GM21786 (cell line): Measurements from ENCODE around the gene CACNA1A.
"Not testable (repeated sequence)": the region's sequence is repeated elsewhere in the genome, so short reads cannot be mapped to it uniquely, and the experiment has no call there.

Source experiments
- ATAC-seq: cut with Tn5 transposase; IDR thresholded peaks from one replicate; pipeline ENCODE4 v1.9.1; 2021; ENCODE audit not compliant: unreplicated experiment

The CACNA1A gene

DNA sequence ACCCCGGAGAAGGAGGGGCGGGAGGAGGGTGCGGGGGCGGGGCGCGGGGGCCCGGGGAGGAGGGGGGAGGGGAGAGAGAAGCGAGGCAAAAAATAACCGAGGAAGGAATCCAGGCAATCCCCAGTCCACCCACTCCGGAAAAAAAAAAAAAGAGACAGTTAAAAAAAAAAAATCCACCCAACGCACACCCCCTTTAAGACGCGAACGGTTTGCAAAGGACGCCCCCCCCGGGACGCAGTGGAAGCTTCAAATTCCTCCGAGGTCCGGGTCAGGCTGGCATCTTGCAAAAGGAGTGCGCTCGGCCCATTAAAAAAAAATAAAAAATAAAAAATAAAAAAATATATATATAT lies at the start of gene CACNA1A:
Gene CACNA1A, minus strand, starts transcription at position 9 of the 350 bp plus-strand sequence. CDS start 255 bp downstream, outside the sequence.
- no peak for ATAC-seq

DNA sequence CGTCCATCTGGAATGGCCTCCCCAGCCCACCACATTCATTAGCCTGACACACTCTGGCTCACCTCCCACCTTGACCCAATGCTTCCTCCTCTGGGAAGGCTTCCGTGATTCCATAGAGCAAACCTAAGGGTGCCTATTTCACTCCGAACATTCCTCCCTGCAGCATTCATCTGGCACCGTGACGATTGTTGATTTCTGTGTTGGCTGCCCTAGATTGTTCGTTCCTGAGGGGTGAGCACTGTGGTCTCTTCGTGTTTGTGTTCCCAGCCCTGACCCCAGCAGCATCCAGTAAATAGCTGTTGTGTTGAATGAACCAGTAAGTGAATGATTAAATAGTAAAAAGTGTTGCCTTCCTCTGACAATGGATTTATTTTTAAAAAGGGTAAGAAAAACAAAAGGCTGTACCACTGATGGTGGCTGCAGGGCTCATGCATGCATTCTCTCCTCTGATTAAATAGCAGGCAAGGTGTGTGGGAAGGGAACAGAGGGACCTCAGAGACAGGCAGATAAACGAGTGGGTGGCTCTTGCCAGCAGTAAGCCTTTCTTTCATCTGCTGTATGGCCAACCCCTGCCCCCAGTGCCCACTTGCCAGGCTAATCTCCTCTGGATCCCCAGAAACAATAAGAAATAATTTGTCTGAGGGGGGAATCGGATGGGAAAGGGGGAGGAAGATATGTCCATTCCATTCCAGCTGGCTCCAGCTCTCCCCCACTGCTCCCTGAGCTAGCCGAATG lies 48.4 kb upstream of the CACNA1A start:
- no peak for ATAC-seq

DNA sequence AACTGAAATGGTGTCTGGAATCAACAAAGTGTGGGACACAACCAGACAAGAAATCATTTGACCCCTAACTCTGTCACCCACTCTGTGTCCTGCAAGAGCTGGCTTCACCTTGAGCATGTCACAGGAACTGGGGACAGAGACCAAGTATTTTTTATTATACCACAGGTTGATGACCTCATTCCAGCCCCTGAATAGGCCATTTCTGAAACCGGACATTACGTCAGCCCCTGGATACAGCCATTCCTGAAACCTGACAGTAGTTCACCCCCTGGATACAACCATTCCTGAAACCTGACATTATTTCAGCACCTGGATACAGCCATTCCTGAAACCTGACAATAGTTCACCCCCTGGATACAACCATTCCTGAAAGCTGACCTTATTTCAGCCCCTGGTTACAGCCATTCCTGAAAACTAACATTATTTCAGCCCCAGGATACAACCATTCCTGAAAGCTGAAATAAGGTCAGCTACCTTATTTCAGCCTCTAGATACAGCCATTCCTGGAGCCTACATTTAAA lies 47.7 kb upstream of the CACNA1A start:
- ATAC-seq, result no peak

DNA sequence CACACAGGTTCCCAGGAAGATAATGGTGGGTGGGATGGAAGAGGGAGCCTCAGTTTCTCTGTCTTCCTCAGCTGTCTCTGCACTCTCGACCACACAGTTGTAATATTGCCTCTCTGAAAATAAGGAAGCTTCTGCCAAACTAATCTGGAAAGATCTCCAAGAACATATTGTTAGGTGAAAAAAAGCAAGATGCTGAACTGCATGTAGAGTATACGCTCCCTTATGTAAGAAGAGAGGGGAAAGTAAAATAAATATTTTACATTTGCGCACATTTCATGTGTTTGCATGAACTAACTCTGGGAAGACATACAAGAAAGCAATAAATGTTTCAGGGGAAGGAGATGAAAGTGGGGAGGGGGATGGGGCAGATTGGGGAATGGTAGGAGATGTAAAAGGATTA lies 41.9 kb upstream of the CACNA1A start:
- ATAC-seq, result no peak

DNA sequence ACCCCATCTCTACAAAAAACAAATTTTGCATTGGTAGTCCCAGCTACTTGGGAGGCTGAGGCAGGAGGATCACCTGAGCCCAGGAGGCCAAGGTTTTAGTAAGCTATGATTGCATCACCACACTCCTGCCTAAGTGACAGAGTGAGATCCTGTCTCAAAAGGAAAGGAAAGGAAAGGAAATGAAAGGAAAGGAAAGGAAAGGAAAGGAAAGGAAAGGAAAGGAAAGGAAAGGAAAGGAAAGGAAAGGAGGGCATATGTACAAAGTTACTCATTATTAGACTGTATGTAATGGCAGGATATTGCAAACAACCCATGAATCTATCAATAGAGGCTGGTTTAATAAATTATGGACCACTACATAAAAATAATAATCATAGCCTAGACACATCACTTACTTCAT lies 40.8 kb upstream of the CACNA1A start:
- ATAC-seq, result no peak

DNA sequence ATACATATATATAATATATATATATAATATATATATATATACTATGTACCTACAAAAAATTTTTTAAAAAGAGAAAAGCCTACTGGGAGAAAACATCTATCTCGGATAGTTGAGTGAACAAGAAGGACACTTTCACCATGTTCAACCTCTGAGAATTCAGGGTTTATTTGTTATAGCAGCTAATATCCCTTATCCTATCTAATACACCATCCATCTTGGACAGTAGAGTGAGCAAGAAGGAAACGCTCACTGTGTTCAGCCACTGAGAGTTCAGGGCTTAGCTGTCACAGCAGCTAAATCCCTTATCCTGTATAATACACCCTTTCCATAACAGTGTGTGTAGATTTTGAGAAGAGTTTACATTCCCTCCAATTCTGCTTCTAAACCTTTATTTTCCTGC lies 38.1 kb upstream of the CACNA1A start:
- ATAC-seq, result no peak

DNA sequence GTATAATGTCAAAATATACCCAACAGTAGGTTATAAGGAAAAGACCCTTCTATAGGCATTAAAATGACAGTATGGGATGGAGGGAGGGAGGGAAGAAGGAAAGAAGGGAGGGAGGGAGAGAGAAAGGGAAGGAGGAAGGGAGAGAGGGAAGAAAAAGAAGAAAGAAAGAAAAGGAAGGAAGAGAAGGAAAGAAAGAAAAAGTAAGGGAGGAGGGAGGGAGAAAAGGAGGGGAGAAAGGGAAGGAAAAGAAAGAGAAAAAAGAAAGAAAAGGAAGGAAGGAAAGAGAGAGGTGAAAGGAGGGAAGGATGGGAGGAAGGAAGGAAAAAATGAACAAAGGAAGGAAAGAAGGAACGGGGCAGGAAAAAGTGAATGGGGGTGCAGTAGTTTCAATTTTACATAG lies 35.3 kb upstream of the CACNA1A start:
- no peak for ATAC-seq

DNA sequence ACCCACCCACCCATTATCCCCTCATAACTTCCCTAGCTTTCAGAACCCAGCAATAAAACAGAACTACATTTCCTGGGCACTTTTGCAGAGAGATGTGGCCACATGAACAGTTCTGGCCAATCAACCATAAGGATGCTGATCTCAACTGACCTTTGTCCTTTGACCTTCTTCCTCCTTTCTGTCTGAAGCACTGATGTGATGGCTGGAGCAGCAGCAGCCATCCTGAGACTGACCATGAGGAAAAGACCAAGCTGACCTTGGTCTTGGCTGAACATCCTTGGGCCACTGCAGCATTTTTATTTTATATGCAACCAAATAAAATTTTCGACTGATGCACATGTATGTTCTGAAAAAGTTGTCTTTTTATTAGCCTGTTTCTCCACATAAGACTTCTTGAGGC lies 33.1 kb upstream of the CACNA1A start:
- no peak for ATAC-seq

DNA sequence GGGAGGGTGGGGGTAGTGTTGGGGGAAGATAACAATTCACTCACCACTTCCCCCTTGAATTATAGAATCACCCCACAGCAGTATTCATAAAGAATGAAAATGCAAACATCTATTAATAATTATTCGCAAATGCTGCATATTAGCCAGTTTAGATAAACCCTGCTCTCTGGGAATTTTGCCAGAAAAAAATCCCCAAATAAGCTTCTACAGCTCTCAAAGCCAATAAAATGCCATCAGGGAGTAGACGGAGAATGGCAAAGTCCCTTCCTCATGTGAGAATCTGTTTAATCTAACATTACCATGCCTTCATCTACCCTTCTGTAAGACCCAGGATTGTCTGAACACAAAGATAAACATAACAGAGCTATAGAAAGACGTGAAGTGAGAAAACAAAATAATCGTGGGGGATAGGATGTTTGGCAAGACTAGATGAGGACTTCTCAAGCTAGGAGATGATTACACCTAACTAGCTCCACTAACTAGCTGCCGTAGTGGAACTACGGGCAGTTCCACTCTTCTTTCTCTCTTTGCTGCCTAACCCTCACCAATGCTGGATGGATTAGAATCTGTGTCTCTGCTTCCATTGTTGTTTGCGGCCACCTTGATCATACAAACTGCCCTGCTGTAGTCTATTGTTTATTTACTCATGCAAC lies 32.4 kb upstream of the CACNA1A start:
- ATAC-seq, result no peak

DNA sequence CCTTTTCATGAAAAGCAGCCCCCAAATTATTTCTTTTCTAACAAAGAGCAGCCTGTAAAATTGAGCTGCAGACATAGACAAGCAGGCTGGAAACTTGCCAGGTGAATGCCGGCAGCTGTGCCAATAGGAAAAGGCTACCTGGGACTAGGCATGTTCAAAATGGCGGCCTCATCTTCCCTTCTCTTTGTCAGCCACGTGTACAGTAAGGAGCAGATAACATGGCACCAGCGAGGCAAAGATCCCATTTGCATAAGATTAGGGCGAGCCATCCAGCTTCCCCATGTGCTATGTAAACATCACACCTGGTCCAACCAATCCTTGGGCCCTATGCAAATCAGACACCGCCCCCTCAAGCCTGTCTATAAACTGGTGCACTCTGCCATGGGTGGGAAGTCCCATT lies 31.2 kb upstream of the CACNA1A start:
- no peak for ATAC-seq

DNA sequence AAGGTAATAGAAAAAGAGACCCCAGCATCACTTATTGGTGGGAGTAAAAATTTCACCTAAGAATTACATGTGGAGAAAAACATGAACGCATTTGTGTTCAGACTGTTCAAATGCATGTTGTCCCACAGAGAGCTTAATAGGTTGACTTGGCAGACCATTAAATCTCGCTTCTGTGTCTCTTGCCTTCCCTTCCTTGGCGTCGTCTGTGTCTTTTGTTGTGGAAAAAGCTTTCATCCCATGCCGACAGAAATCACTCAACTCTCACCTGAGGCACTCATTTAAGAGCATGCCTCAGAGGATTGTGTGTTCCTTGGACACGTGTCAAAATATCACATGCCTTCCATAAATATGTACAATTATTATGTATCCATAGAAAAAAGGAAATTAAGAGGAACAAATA lies 24.4 kb upstream of the CACNA1A start:
- no peak for ATAC-seq

DNA sequence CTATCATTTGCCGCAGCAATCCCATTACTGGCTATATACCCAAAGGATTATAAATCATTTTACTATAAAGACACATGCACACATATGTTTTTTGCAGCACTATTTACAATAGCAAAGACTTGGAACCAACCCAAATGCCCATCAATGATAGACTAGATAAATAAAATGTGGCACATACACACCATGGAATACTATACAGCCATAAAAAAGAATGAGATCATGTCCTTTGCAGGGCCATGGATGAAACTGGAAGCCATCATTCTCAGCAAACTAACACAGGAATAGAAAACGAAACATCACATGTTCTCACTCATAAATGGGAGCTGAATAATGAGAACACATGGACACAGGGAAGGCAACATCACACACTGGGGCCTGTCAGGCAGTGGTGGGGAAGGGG lies 23.4 kb upstream of the CACNA1A start:
- not testable (repeated sequence) for ATAC-seq

DNA sequence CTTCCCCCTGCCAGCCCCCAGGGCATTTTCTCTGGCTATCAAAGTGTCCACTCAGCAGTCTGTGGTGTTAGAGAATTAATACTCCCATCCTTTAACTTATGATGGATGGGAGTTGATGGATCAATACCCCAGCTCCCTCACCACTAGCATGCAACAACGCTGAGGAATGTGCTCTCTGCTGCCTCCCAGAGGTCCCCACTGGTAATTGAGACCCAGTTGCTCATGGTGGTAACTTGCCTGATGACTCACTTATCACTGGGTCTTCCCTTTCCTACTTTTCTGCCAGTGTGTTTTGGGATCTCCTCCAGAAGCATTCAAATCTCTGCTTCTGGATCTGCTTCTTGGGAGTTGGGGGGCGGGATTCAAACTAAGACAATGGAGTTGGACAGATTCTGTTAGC lies 20.3 kb upstream of the CACNA1A start:
- no peak for ATAC-seq

DNA sequence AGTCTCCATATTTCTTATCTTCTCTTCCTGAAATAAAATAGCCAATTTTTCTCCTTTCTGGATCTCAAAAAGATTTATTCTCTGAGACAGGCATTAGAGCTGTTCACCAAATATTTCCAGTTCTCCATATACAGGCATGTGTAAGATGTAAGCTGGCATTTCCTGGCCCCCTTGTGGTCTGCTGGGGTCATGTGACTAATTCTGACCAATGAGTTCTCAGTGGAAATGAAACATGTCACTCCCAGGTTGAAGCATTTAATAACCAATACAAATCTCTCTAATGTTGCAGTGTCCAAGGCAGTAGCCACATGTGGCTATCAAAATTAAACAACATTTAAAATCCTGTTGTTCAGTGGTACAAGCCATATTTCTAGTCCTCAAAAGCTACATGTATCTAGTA lies 14.8 kb upstream of the CACNA1A start:
- ATAC-seq, result no peak

DNA sequence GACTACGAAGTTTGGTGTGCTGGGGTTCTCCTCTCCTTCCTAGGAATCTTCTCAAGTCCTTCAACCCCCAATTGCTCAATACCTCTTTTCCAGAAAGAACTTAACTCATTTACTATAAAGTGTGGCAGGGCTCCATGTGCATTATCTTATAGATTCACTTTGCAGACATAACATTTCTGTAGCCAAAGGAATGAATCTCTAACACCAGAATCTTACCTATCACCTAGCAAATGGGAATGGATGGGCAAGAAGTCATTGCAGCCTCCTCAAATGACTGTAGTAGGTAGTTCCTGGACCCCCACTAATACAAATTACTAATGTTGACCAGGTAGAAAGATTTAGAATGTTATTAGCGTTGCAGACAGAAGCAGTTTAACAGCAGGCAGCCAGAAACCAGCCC lies 5.7 kb upstream of the CACNA1A start:
- ATAC-seq, result no peak

DNA sequence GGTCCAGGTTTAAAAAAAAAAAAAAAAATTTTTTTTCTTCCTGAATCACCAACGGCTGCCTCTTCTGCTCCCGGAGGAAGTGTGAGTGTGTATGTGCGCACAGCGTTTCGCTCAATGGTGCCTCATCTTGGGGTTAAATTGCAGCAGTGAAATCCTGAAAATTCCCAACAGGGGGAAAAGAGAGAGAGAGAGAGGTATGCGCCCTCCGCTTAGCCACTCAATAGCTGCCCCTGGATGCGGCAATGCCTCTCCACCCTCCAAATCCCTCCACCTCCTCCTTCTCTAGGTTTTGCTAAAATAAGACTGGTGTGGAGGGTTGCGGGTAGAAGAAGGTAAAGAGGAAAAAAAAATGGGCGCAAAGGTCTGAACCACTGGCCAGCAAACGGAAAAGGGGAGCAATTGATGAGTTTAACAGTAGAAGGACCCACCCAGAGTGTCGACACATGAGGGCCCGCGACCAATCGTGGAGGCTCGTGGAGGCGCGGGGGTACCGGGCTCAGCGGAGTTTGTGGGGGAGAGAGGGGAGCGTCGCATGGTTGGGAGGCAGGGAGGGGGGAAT lies 853 bp upstream of the CACNA1A start:
- ATAC-seq, result no peak

DNA sequence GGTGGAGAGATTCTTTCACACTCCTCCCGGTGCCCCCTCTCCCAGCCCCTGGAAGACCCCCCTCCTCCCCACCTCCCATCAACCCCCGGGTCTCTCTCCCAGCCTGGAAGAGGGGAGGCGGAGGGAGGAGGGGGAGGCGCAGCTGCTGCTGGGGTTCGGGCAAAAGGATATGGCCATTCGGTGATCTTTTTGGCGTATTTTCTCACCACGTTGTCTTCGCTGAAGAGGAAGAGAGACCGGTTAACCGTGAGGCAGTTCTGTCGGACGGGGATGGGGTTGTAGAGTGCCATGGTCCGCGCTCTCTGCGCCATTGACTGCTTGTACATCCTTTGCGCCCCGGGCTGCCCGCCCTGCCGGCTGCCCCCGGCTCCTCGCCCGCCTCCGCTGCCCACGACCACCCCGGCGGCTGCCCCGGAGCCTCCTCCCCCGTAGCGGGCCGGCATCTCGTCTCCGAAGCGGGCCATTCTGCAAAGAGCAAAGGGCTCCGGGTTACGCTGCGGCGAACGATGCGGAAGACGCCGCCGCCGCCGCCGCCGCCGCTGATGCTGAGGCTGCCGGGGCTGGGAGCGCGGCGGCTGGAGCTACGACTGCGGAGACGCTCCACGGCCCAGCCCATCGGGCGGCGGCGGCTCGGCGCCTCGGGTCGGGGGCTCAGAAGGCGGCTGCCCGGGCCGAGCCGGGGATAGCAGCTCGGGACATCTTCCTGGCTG lies 363 bp downstream of the CACNA1A start:
- ATAC-seq, result no peak

DNA sequence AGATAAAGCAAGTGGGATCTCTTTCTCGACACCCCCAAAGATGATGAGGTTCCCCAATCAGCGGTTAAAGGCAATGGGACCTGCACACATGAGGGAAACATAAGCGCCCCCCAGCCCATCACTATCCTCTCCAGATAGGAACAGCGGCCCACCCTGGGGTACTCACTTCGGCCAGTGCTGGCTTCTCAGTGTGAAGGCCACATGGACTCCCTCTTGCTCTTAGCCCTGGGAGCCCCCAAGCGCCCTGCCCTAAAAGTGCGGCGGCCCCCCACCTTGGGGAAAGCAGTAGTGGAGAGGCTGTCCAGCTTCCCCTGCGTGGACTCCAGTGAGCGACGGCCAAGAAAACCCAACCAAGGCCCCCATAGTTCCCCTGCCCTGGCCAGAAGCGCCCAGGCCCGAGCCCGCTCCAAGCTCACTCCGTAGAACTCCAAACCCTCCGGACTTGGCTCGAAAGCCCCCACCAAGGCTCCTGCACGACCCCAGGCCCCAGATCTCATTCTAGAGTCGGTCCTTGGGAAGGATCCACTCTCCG lies 1.0 kb downstream of the CACNA1A start:
- no peak for ATAC-seq

DNA sequence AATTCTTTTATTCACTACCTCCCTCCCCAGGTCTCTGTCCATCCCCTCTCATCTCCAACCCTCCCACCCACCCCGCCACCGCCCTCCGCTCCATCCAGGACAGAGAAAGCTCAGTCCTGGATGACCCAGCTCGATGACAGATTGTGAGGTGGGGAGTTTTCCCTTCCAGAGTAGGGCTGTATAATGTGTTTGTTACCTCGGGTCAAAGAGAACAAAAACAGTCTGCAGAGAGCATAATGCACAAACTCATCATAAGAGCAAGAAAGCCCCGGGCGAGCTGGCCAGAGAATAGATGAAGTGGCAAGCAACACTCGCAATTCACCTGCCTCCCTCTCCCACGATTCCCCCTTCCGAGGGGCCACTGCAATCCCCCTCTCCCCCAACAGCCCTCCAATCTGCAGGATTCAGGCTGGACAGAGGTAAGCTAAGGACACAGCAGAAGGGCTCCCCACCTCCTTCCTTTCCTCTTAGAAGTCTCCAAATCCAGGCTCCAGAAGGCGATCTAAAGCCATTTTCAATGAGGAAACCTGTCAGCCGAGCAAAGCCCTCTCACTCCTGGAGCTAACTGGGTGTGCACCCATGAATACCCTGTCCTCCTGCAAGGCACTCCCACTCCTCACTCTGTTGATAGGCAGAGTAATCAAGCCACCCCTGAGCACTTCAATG lies 2.6 kb downstream of the CACNA1A start:
- ATAC-seq, result no peak

DNA sequence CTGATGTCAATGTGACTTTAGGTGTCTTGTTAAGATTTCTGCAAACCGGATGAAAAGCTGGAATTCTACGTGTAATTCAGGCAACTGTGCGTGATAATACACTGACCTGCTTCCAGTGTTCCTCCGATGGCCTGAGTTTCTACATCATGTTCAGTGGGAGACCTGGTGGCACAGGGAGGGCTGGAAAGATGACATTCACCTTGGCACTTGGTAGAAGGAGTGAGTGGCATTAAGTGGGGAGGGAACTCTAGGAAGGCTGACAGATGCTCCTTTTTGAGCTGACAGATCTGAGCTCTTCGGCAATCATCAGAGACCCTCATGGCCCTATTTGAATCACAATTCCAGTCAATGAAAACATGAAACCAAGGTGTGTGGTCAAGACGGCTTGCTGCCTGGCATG lies 4.0 kb downstream of the CACNA1A start:
- ATAC-seq, result no peak

DNA sequence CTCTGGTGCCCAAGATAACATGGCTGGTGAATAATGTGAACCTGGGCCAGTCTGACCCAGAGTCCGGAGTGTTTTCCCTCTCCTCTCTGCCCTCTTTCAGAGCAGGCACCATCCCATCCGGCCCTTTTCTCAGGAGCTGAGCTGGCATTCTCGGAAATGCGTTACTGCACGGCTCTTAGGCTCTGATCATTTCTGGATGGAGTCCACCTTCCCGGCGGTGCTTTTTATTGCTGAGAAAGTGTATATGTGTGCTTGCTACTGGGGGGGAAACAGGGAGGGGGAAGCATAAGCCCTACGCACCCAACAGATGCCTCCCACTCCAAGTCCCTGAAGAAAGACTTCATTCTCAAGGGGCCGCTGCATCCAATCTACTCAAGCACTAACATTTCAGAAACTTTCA lies 6.6 kb downstream of the CACNA1A start:
- ATAC-seq, result no peak
